PC-3 (cell line): ENCODE data around the gene CSMD2.

Source experiments
- EZH2 ChIP-seq: fragments of 300-600 bp; sonication (generic); IDR thresholded peaks from one replicate; pipeline ENCODE4 v1.6.1; 2017; ENCODE audit warnings: antibody characterized with exemption, mild to moderate bottlenecking, low read length; ENCODE audit not compliant: unreplicated experiment
- EZH2phosphoT487 ChIP-seq: fragments of 300-600 bp; sonication (generic); IDR thresholded peaks from 2 replicates; pipeline ENCODE4 v1.6.1; 2018; ENCODE audit warnings: mild to moderate bottlenecking, antibody characterized with exemption, low read length, borderline replicate concordance
- TF ChIP-seq, protein P1 (sequence below): fragments of 300-600 bp; sonication (generic); conservative IDR thresholded peaks from 2 replicates; pipeline ENCODE4 v1.5.1; 2017; ENCODE audit warnings: antibody characterized with exemption, low read depth, mild to moderate bottlenecking, low read length

DNA sequence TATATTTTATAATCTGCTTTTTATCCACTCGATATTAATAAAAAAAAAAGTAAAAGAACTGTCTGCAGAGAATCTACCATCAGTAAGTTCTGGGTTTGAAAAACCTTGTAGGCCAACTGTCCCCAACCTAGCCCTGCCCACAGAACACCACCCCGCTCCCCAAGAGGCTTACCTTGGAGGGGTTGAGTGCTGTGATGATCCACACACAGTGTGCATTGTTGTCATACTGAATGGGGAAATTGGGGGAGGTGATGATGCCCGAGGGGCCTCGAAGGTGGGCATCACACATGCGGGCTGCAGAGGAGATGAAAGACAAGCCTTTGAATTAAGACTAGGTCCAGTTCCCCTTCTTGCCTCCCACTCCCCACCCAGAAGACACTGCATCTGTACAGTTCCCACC lies 354.5 kb downstream of the CSMD2 start:
- TF ChIP-seq, protein P1, sequence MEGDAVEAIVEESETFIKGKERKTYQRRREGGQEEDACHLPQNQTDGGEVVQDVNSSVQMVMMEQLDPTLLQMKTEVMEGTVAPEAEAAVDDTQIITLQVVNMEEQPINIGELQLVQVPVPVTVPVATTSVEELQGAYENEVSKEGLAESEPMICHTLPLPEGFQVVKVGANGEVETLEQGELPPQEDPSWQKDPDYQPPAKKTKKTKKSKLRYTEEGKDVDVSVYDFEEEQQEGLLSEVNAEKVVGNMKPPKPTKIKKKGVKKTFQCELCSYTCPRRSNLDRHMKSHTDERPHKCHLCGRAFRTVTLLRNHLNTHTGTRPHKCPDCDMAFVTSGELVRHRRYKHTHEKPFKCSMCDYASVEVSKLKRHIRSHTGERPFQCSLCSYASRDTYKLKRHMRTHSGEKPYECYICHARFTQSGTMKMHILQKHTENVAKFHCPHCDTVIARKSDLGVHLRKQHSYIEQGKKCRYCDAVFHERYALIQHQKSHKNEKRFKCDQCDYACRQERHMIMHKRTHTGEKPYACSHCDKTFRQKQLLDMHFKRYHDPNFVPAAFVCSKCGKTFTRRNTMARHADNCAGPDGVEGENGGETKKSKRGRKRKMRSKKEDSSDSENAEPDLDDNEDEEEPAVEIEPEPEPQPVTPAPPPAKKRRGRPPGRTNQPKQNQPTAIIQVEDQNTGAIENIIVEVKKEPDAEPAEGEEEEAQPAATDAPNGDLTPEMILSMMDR, result no peak
- TF ChIP-seq EZH2 (no peak), EZH2phosphoT487 (no peak)
